ENCODE results near the gene TAOK3.

- TF ChIP-seq CTCF (IDR thresholded peaks at IDR 0.05; ENCODE audit: insufficient read depth, low read length, poor library complexity, severe bottlenecking) (no peak), EZH2phosphoT487 (conservative IDR thresholded peaks at IDR 0.05; ENCODE audit: low read length) (no peak)
These were observed 79.9 kb downstream of the TAOK3 start for GRCh38 chr12:118292836-118293235.

Measured in SU-DHL-6 (cell line).